H9 (cell line): ENCODE measurements around the gene AGMAT. TPM values are rescaled to one million over a fixed set of nuclear protein-coding genes. Genes with fewer than 3 reads are reported as not detected.
A peak's percentile ranks its signal among the peaks of the same experiment; 100 is the strongest.

Experiments used
- DNase-seq: peaks from one replicate; pipeline ENCODE4 v3.0.0-alpha.2; 2017
- H2AFZ ChIP-seq: one replicate; pipeline ENCODE4 v1.6.1; 2013; ENCODE audit warnings: mild to moderate bottlenecking, low read length, control low read depth, moderate library complexity
- H2AK5ac ChIP-seq: 2 replicates; pipeline ENCODE4 v1.6.1; 2013; ENCODE audit warnings: low read length, control low read depth, mixed read lengths; ENCODE audit not compliant: insufficient read length
- H2BK120ac ChIP-seq: one replicate; pipeline ENCODE4 v1.6.1; 2013; ENCODE audit warnings: low read depth, mild to moderate bottlenecking, low read length, control low read depth, inconsistent platforms; ENCODE audit not compliant: poor library complexity, severe bottlenecking
- H2BK12ac ChIP-seq: 2 replicates; pipeline ENCODE4 v1.6.1; 2013; ENCODE audit warnings: low read length, control low read depth, mixed read lengths, low read depth; ENCODE audit not compliant: insufficient read length
- H2BK15ac ChIP-seq: 2 replicates; pipeline ENCODE4 v1.6.1; 2013; ENCODE audit warnings: low read depth, low read length, control low read depth
- H2BK20ac ChIP-seq: one replicate; pipeline ENCODE4 v1.6.1; 2013; ENCODE audit warnings: low read depth, mild to moderate bottlenecking, low read length, control low read depth, inconsistent platforms; ENCODE audit not compliant: poor library complexity, severe bottlenecking
- H2BK5ac ChIP-seq: 2 replicates; pipeline ENCODE4 v1.6.1; 2013; ENCODE audit warnings: low read length, control low read depth, mixed read lengths; ENCODE audit not compliant: insufficient read length
- H3K14ac ChIP-seq: 2 replicates; pipeline ENCODE4 v1.6.1; 2013; ENCODE audit warnings: low read length, control low read depth; ENCODE audit not compliant: insufficient read depth
- H3K18ac ChIP-seq: 2 replicates; pipeline ENCODE4 v1.6.1; 2013; ENCODE audit warnings: low read depth, mild to moderate bottlenecking, mixed read lengths, low read length, control low read depth; ENCODE audit not compliant: insufficient read length
- H3K23ac ChIP-seq: 2 replicates; pipeline ENCODE4 v1.6.1; 2013; ENCODE audit warnings: low read length, control low read depth, mixed read lengths, low read depth; ENCODE audit not compliant: insufficient read length
- H3K23me2 ChIP-seq: 2 replicates; pipeline ENCODE4 v1.6.1; 2013; ENCODE audit warnings: low read depth, mild to moderate bottlenecking, mixed read lengths, low read length, control low read depth; ENCODE audit not compliant: insufficient read length, poor library complexity, severe bottlenecking
- H3K27ac ChIP-seq: 2 replicates; pipeline ENCODE4 v1.5.1; 2013; ENCODE audit warnings: low read length, control low read depth, mixed read lengths, low read depth; ENCODE audit not compliant: insufficient read length
- H3K27me3 ChIP-seq: 2 replicates; pipeline ENCODE4 v1.6.1; 2013; ENCODE audit warnings: low read length, control low read depth, inconsistent platforms; ENCODE audit not compliant: insufficient read depth
- H3K4ac ChIP-seq: 2 replicates; pipeline ENCODE4 v1.6.1; 2013; ENCODE audit warnings: low read depth, mild to moderate bottlenecking, control low read depth, inconsistent platforms, low read length, moderate library complexity
- H3K4me1 ChIP-seq: 2 replicates; pipeline ENCODE4 v1.6.1; 2013; ENCODE audit warnings: low read length, control low read depth, inconsistent platforms; ENCODE audit not compliant: insufficient read depth
- H3K4me2 ChIP-seq: 2 replicates; pipeline ENCODE4 v1.6.1; 2013; ENCODE audit warnings: low read length, control low read depth, mixed read lengths; ENCODE audit not compliant: insufficient read length, insufficient read depth
- H3K56ac ChIP-seq: 2 replicates; pipeline ENCODE4 v1.6.1; 2013; ENCODE audit warnings: low read depth, mild to moderate bottlenecking, mixed read lengths, low read length, control low read depth; ENCODE audit not compliant: insufficient read length
- H3K79me1 ChIP-seq: 2 replicates; pipeline ENCODE4 v1.6.1; 2013; ENCODE audit warnings: low read depth, mild to moderate bottlenecking, moderate library complexity, low read length, control low read depth, inconsistent platforms; ENCODE audit not compliant: insufficient read depth, poor library complexity, severe bottlenecking
- H3K79me2 ChIP-seq: 2 replicates; pipeline ENCODE4 v1.6.1; 2013; ENCODE audit warnings: low read length, control low read depth, inconsistent platforms; ENCODE audit not compliant: insufficient read depth
- H3K9ac ChIP-seq: 2 replicates; pipeline ENCODE4 v1.6.1; 2013; ENCODE audit warnings: low read length, control low read depth, mixed read lengths; ENCODE audit not compliant: insufficient read length; ENCODE audit errors: extremely low read depth
- H3K9me3 ChIP-seq: one replicate; pipeline ENCODE4 v1.6.1; 2013; ENCODE audit warnings: low read depth, low read length, inconsistent platforms; ENCODE audit not compliant: control insufficient read depth
- H3T11ph ChIP-seq: one replicate; pipeline ENCODE4 v1.6.1; 2013; ENCODE audit warnings: mild to moderate bottlenecking, low read length, control low read depth, inconsistent platforms
- H4K20me1 ChIP-seq: one replicate; pipeline ENCODE4 v1.6.1; 2013; ENCODE audit not compliant: control insufficient read depth, insufficient read length, insufficient read depth
- H4K5ac ChIP-seq: 2 replicates; pipeline ENCODE4 v1.6.1; 2013; ENCODE audit warnings: low read depth, mild to moderate bottlenecking, mixed read lengths, low read length, control low read depth; ENCODE audit not compliant: insufficient read length
- H4K8ac ChIP-seq: replicated peaks from 2 replicates; pipeline ENCODE4 v1.6.1; 2013; ENCODE audit warnings: low read length, control low read depth, mixed read lengths, low read depth; ENCODE audit not compliant: insufficient read length
- H4K91ac ChIP-seq: 2 replicates; pipeline ENCODE4 v1.6.1; 2013; ENCODE audit warnings: low read depth, mild to moderate bottlenecking, moderate library complexity, mixed read lengths, low read length, control low read depth; ENCODE audit not compliant: insufficient read length
- H3K27ac Mint-ChIP-seq, 3 experiments: 2 replicates in 2 of 3; 3 replicates in 1 of 3; pipeline ENCODE4 v1.8.0; 2020 to 2021; ENCODE audit warnings: mixed read lengths in 3 of 3, mild to moderate bottlenecking in 1 of 3, moderate library complexity in 1 of 3
- H3K27me3 Mint-ChIP-seq: 2 replicates; pipeline ENCODE4 v1.8.0; 2021; ENCODE audit warnings: low read depth, mild to moderate bottlenecking, moderate library complexity, mixed read lengths
- H3K36me3 Mint-ChIP-seq, 3 experiments: 2 replicates in 2 of 3; 3 replicates in 1 of 3; pipeline ENCODE4 v1.8.0; 2020 to 2021; ENCODE audit warnings: low read depth in 3 of 3, mixed read lengths in 3 of 3; ENCODE audit not compliant: insufficient read depth in 1 of 3
- H3K4me1 Mint-ChIP-seq, 2 experiments: 2 replicates each; pipeline ENCODE4 v1.8.0; 2020; ENCODE audit warnings: mixed read lengths in 2 of 2
- H3K4me3 Mint-ChIP-seq, 2 experiments: 2 replicates in 1 of 2; 3 replicates in 1 of 2; pipeline ENCODE4 v1.8.0; 2020 to 2021; ENCODE audit warnings: mild to moderate bottlenecking in 2 of 2, mixed read lengths in 2 of 2, moderate library complexity in 1 of 2
- H3K9me3 Mint-ChIP-seq, 2 experiments: 2 replicates in 1 of 2; 3 replicates in 1 of 2; pipeline ENCODE4 v1.8.0; 2020; ENCODE audit warnings: mild to moderate bottlenecking in 2 of 2, mixed read lengths in 2 of 2, moderate library complexity in 1 of 2
- CTCF ChIP-seq: fragments of 200-600 bp; sonication (generic); conservative IDR thresholded peaks from 3 replicates; pipeline ENCODE4 v1.8.0; 2021; ENCODE audit warnings: antibody characterized with exemption, mild to moderate bottlenecking
- WGBS: extraction: QIAGEN DNeasy Blood & Tissue Kit; methylation state at CpG from one replicate; pipeline ENCODE4 v1.1.7; 2013; ENCODE audit warnings: missing lambda C conversion rate, low lambda C conversion rate, mixed read lengths; ENCODE audit not compliant: insufficient read length; ENCODE audit errors: extremely low coverage; 5-methylcytosine and 5-hydroxymethylcytosine counted together
- total RNA-seq: library from RNA; stranded (reverse); gene quantifications from 2 replicates; pipeline ENCODE4 v1.2.1, GENCODE V29; 2021

AGMAT gene
- total RNA-seq, 1 experiment from 2014 or later, result 4.0 TPM

DNA sequence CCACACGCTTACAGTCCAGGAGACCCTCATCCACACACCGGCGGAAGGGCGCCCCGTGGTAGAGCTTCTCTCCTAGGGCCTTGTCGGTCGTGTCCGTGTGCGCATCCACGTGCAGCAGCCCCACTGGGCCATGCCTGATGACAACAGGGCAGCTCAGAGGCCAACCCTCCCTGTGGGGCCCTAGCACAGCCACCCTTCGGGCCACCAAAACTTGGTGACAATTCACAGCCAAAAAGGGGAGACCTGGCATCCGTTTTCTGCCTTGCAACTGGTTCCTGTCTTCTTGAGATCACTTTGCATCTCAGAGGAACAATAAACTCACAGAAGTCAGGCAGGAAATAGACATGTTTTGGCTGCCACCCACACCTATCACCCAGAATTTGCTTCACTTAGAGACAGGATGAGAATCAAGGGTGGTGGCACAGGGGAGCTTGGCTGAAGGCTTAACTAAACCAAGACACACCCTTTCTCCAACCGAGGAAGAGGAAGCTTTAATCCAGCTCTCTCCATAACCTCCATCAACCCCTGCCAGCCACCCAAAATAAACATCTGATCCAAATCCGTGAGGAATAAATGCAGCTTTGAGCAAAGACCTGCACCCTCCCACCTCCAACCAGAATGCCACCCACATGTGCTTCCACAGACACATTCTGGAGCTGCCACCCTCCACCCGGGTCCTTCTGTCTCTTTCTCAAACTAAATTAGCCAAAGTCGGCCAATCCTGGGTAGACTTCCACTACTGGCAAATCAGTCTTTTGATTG lies 5.7 kb downstream of the AGMAT start:
- Histone ChIP-seq H3K56ac (no peak overlapping the region), H3K9ac (no peak overlapping the region), H3K23me2 (no peaks in the 10 kb centered on the region), H3K9me3 (no peaks in the 10 kb centered on the region), H3K23ac (no peak overlapping the region), H3K4ac (no peak overlapping the region), H4K20me1 (no peaks in the 10 kb centered on the region), H4K91ac (no peak overlapping the region), H2BK15ac (no peak overlapping the region), H3K4me1 (no peaks in the 10 kb centered on the region), H2BK20ac (no peak overlapping the region), H2AK5ac (no peak overlapping the region), H2BK5ac (no peak overlapping the region), H3K27ac (no peak overlapping the region), H3K79me2 (no peaks in the 10 kb centered on the region), H3K14ac (no peak overlapping the region), H3K4me2 (no peak overlapping the region), H3K79me1 (no peaks in the 10 kb centered on the region), H2BK120ac (no peak overlapping the region), H3T11ph (no peak overlapping the region), H4K8ac (no peak overlapping the region), H3K18ac (no peak overlapping the region), H2BK12ac (no peak overlapping the region), H3K27me3 (no peaks in the 10 kb centered on the region), H4K5ac (no peak overlapping the region), H2AFZ (no peak overlapping the region)
- Mint-ChIP-seq H3K36me3 (no peaks in the 10 kb centered on the region), H3K4me1 (peaks cover 9 to 12% of the 10 kb centered on the region in 2 experiments), H3K27me3 (no peaks in the 10 kb centered on the region; the same call in 1 of the 2 replicates), H3K9me3 (no peaks in the 10 kb centered on the region), H3K4me3 (no peak overlapping the region), H3K27ac (peak overlapping the region; percentile 57 to 69 (median 58); a peak in 3 of 7 replicates)
- TF ChIP-seq CTCF, result no peak
- DNase-seq, result no peak
- no CpG with 5 or more reads among the region's 16 CpGs for WGBS
